Cardiac atrium fibroblast (primary cell): ENCODE data around the gene XCL1. TPM values are rescaled to one million over a fixed set of nuclear protein-coding genes. Genes with fewer than 3 reads are reported as not detected.

Experiments used
- total RNA-seq: library from RNA; depleted of rRNA; stranded (reverse); fragments of >200 nt; gene quantifications from 2 replicates; pipeline ENCODE4 v1.2.3, GENCODE V29; 2015

XCL1 gene
- not detected in 2 replicates for total RNA-seq

GRCh38 chr1:168576245-168576688 is at the start of gene XCL1:
XCL1 (plus strand) TSS chr1:168576605; CDS start chr1:168576638, 33 bp downstream.

GRCh38 chr1:168543840-168544498 is 32.4 kb upstream of the XCL1 start, which contains the start of gene XCL2:
XCL2 (minus strand) TSS chr1:168543997; CDS start chr1:168543964, 33 bp downstream.

Other genes with a start within 250 kb of the XCL1 start
- not detected in 2 replicates for gene XCL2, start 32.6 kb upstream of the XCL1 start, total RNA-seq
- 1.6 and 3.6 TPM in 2 replicates for gene DPT, start 152.6 kb downstream of the XCL1 start, total RNA-seq